ENCODE data around the gene SYNGR2.
A peak's percentile ranks its signal among the peaks of the same experiment; 100 is the strongest.

Gene SYNGR2

GRCh38 chr17:78142119-78142861, 26.1 kb upstream of the SYNGR2 start:
- DNase-seq (ENCODE audit: low read depth in 2 of 3, low spot score in 2 of 3): no peak

DNA sequence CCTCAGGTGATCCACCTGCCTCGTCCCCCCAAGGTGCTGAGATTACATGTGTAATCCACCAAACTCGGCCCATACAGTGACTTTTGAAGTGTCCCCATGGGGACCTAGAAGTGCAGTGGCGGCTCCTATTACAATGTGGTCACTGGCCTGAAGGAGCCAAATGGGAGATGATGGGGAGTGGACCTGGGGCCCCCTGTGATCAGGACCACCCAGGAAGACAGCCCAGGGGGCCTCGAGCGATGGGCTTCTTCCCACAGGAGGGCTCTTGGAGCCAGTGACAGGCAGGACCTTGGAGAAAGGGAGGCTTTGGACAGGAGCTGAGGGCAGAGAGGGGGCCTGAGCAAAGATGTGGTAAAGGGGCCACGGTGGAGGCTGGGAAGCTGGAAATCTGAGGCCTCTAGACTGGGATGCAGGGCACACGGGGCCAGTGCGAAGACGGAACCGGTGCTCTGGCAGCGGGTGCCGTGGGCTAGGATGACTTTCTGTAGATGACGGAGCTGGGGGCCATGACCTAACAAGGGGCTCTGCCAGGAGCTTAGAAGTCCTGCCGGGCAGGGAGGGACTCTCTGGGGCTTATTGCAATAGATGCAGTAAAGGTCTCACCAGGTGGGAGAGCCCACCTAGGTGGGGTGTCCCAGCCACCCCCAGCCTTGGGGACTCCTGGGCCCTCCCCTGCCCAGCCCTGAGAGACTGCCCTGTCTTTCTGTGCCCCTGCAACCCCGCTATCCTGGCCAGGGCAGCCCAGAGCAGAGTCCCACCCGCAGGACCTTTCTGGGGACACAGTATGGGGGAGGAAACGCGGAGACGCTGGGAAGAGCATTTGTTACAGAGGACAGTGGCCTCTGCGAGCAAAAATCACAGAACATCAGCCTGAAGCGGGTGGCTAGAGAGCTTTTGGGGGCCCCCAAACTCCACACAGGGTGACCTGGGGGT, 24.9 kb upstream of the SYNGR2 start:
- no peak for DNase-seq (ENCODE audit: low read depth in 2 of 3, low spot score in 2 of 3)

GRCh38 chr17:78144147-78144719, 24.1 kb upstream of the SYNGR2 start:
- no peak for DNase-seq (ENCODE audit: low read depth in 2 of 3, low spot score in 2 of 3)

- DNase-seq (ENCODE audit: low read depth in 2 of 3, low spot score in 2 of 3): no peak
Observed at GRCh38 chr17:78144736-78145641, 23.4 kb upstream of the SYNGR2 start.

GRCh38 chr17:78146471-78146869, 21.9 kb upstream of the SYNGR2 start:
- DNase-seq (ENCODE audit: low read depth in 2 of 3, low spot score in 2 of 3): no peak

DNA sequence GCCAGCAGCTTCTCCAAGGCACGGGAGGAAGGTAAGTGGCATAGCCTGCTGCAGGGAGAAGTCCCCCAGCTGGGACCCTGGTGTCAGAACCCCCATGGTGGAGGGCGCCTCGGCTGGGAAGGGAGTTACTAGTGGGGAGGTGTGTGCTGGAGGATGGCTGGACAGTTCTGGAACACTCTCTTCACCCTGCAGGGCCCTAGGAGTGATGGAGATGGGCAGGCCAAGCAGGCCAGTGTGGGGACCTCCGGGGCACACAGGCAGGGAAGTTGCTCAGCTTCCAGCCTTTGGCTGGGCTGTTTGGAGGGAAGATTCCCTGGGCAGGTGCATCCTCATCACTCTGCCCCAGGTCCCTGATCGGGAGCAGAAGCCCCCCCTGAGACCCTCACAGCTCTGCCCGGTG, 21.5 kb upstream of the SYNGR2 start:
- DNase-seq (ENCODE audit: low read depth in 2 of 3, low spot score in 2 of 3): no peak

DNA sequence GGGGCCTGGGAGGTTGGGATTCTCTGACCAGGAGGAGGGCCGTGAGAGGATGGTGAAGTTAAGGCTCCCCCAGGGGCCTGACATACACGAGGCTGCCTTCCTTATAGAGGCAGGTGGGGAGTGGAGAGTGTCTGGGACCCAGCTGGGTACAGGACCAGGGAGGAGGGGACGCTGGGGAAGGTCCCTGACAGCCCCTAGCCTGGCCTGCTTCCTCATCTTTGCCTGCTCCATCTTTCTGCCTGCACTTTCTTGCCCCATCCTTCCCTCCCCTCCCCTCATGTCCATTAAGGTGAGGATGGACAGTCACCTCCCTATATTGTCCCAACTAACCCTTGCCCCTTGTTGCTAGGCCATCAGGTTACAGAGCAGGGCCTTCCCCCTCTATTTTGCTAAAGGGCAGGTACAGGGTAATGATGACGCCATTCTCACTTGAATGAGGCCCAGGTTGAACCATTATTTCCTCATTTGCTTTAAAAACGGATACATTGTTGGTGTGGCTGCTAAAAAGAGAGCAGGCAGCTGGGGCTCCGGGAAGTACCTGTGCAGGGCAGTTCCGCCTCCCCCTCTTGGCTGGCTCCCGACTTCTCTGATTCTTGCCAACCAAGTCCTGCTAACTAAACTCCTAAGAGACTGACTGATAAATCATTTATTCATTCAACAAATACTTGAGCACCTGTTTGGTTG, 20.9 kb upstream of the SYNGR2 start:
- DNase-seq (ENCODE audit: low read depth in 2 of 3, low spot score in 2 of 3): no peak

GRCh38 chr17:78148286-78149016, 19.9 kb upstream of the SYNGR2 start:
- DNase-seq (ENCODE audit: low read depth in 2 of 3, low spot score in 2 of 3): no peak

GRCh38 chr17:78151514-78152008, 16.8 kb upstream of the SYNGR2 start:
- DNase-seq (ENCODE audit: low read depth in 2 of 3, low spot score in 2 of 3): no peak

DNA sequence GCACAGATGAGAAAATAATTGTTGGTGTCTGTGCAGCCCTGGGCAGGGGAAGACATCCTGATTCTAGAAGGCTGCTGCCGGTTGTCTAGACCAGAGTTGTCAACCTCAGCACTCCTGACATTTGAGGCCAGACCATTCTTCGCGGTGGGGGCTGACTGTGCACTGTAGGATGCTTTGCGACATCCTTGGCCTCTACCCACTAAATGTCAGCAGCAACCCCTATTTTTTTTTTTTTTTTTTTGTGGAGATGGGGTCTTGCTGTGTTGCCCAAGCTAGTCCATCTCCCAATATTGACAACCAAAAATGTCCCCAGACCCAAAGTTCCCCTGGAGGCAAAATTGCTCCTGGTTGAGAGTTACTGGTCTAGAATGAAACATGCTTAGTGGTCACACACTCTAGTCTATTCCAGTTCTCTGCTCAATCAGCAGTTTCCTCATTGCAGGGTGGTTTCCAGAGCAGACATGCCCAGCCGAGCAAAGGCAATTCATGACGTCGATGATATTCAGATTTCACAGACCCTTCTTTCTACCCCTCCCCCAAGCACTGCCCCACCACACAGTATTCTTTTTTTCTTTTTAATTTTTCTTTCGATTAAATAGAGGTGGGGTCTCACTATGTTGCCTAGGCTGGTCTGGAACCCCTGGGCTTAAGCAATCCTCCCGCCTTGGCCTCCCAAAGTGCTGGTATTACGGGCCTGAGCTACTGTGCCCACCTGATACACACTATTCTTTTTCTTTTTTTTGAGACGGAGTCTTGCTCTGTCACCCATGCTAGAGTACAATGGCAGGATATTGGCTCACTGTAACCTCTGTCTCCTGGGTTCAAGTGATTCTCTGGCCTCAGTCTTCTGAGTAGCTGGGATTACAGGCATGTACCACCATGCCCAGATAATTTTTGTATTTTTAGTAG, 13.2 kb upstream of the SYNGR2 start:
- DNase-seq (ENCODE audit: low read depth in 2 of 3, low spot score in 2 of 3): no peak

GRCh38 chr17:78159575-78160158, 8.7 kb upstream of the SYNGR2 start:
- no peak for DNase-seq (ENCODE audit: low read depth in 2 of 3, low spot score in 2 of 3)

DNA sequence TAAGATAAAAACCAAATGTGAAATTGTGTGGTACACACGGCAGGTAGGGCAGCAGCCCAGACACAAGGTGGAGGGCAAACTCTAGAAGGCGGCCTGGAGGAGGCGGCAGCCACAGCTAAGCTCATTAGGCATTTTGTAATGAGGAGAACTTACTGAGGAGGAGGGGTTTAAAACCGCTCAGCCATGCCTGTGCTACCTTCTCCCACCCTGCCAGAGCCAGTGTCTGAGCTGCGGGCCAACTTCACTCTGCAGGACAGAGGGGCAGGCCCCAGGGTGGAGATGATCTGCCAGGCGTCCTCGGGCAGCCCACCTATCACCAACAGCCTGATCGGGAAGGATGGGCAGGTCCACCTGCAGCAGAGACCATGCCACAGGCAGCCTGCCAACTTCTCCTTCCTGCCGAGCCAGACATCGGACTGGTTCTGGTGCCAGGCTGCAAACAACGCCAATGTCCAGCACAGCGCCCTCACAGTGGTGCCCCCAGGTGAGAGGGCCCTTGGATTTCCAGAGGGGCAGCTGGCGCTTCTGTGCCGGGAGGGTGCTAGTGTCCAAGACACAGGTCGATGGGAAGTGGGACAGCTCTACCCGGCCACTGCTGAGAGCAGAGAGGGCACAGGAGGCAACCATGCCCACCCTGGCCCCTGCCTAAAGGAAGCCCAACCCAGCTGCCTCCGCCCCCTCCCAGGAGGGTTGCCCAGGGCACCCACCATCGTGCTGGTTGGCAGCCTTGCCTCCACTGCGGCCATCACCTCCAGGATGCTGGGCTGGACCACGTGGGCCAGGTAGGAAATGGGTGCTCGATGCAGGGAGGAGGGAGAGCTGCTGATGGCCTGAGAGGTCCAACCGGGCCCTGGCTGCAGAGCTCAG, 4.3 kb upstream of the SYNGR2 start:
- DNase-seq (ENCODE audit: low read depth in 2 of 3, low spot score in 2 of 3): no peak

DNA sequence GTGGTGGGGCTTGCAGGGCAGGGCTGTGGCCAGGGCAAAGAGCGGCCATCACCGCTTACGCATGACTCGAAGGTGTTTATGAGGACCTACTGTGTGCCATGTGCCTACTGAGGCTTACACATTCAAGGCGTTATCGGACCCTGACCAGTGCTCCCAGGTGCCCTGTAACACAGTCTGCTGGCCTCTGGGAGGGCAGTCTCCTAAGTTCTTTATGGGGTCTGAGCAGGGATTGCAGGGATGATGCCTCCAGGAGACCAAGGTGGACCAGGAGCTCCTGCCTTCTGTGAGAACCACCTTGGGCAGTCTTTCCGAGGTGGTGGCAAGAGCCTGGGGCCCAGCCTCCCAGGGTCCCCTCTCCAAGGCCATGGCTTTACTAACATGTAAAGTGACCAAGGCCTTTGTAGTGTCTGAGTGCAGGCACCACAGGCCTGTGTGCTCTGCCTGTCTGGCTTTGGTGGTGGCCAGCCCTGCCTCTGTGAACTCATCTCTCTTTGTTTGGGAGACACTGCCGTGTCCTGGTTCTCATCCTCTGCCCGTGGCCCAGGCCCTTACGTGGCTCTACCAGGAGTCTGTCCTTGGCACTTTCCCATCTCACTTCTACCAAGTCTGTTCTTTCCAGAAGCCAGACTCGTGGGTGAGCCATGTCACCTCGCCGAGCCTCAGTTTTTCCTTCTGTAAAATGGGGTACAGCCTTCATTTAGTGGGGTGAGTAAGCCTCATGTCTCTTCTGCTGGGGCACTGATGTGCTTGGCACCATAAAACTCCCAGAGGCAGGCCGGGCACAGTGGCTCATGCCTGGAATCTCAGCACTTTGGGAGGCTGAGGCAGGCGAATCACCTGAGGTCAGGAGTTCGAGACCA, 3.4 kb upstream of the SYNGR2 start:
- no peak for DNase-seq (ENCODE audit: low read depth in 2 of 3, low spot score in 2 of 3)

DNA sequence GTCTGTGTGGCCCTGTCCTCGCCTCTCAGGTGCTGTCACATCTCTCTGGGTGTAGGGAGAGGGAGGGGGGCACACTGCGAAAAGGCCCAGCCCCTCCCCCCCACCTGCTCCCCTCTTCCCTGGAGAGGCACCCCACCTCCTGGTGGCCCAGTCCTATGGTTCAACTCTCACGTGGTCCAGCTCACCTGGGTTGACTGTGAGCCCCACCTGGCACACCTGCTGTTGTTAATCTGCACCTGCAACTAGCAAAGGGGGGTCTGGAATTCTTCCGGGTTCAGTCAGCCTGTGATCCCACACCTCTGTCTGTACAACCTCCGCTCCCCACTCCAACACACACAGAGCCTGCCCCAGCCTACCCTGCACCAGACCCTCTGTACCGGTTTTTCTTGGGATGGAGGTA, 2.0 kb upstream of the SYNGR2 start:
- DNase-seq (ENCODE audit: low read depth in 2 of 3, low spot score in 2 of 3): no peak

DNA sequence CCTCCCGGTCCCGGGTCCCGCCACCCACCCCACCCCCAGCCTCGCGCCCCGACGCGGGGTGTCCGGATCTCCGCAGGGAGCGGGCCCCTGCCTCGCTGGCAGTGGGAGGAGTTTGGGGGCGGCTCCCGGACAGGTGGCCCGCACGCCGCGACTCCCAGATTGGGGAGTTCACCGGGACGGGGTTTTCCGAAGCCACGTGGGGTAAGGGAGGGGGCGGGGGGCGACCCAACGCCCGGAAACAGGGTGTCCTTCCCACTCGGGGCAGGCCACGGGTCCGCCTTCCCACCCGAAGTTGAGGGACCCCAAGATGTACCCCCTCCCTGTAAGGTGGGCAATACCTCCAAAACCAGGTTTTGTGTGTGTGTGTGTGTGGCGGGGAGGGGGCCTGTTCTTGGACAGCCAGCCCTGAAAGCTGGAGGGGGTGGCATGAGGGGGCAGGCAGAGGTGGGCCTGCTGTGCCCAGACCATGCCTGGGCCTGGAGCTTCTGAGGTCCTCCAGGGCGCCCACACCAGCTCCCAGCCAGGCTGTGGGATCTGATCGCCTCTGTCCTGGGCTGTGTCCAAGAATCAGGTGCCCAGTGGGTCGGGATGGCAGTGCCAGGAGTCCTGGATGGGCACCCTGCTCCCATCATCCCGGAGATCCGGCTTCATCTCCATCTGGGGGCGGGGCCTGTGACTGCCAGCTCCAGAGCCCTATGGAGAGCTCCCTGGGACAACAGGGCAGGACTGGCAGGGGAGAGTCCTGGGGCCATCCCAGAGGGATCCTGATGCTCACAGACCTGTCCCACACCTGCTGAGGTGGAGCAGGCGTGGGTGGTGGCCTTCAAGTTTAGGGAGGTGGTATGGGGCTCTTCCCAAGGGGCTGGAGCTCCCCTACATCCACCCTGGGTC, 767 bp downstream of the SYNGR2 start:
- peak in 1 of 3 experiments; percentile 47 for DNase-seq (ENCODE audit: low read depth in 2 of 3, low spot score in 2 of 3)

Data from activated CD8-positive, alpha-beta memory T cell treated with anti-CD3 and anti-CD28 coated beads for 48 hours (primary cell).